GM23248 (cell line): ENCODE data around the gene AKAP6.

Experiments
- EZH2 ChIP-seq: fragments of 200-600 bp; sonication (generic); IDR thresholded peaks from 2 replicates; pipeline ENCODE4 v1.6.1; 2018; ENCODE audit warnings: antibody characterized with exemption, mild to moderate bottlenecking; ENCODE audit not compliant: insufficient read depth, poor library complexity, severe bottlenecking
- EZH2phosphoT487 ChIP-seq: fragments of 200-600 bp; sonication (generic); IDR thresholded peaks from 2 replicates; pipeline ENCODE4 v1.6.1; 2018; ENCODE audit warnings: antibody characterized with exemption, moderate library complexity, mild to moderate bottlenecking, low read depth; ENCODE audit not compliant: insufficient read depth

- no peak for TF ChIP-seq EZH2
- TF ChIP-seq EZH2phosphoT487: no peak
Measured at GRCh38 chr14:32697114-32697513, 368.0 kb downstream of the AKAP6 start.
